ENCODE data around the gene TTF2.

GRCh38 chr1:117037802-117038201 lies 22.3 kb upstream of the TTF2 start:
- TF ChIP-seq ZNF274 (IDR thresholded peaks at IDR 0.05; ENCODE audit: low read depth, low read length) (no peak), YY1 (IDR thresholded peaks at IDR 0.05; ENCODE audit: insufficient read depth, insufficient read length) (no peak), SUZ12 (IDR thresholded peaks at IDR 0.05; ENCODE audit: extremely low read depth, insufficient read depth, insufficient read length) (no peak)
